NK-92 treated with Interleukin-12 subunit alpha and Interleukin-12 subunit beta, amount 100 ng/mL, for 24 hours (cell line): ENCODE measurements around the gene ZDHHC15.
"Not testable (repeated sequence)": the region's sequence is repeated elsewhere in the genome, so short reads cannot be mapped to it uniquely, and the experiment has no call there.

Experiments used
- DNase-seq: peaks from one replicate; lab custom pipeline; 2025; lab: John Stamatoyannopoulos, UW

The ZDHHC15 gene

GRCh38 chrX:75522565-75523431 is at the start of gene ZDHHC15:
ZDHHC15 (minus strand) TSS chrX:75523037; CDS start chrX:75523024, 13 bp downstream.
- DNase-seq = no peak

GRCh38 chrX:75560544-75560943 is 37.7 kb upstream of the ZDHHC15 start:
- DNase-seq = not testable (repeated sequence)

GRCh38 chrX:75547783-75548182 is 24.9 kb upstream of the ZDHHC15 start:
- DNase-seq = no peak

GRCh38 chrX:75546724-75547511 is 24.1 kb upstream of the ZDHHC15 start:
- no peak for DNase-seq

- DNase-seq = no peak
Measured at GRCh38 chrX:75544786-75545185, 21.9 kb upstream of the ZDHHC15 start.

- DNase-seq = no peak
Measured at GRCh38 chrX:75483933-75484332, 38.9 kb downstream of the ZDHHC15 start.

GRCh38 chrX:75461780-75462179 is 61.1 kb downstream of the ZDHHC15 start:
- DNase-seq = not testable (repeated sequence)

- DNase-seq = no peak
Measured at GRCh38 chrX:75421688-75422230, 101.1 kb downstream of the ZDHHC15 start.

GRCh38 chrX:75407153-75407552 is 115.7 kb downstream of the ZDHHC15 start:
- not testable (repeated sequence) for DNase-seq

- no peak for DNase-seq
Measured at GRCh38 chrX:75390470-75390869, 132.4 kb downstream of the ZDHHC15 start.

- no peak for DNase-seq
Measured at GRCh38 chrX:75369721-75370120, 153.1 kb downstream of the ZDHHC15 start.

GRCh38 chrX:75366861-75367260 is 156.0 kb downstream of the ZDHHC15 start:
- no peak for DNase-seq

- DNase-seq = no peak
Measured at GRCh38 chrX:75365243-75365975, 157.4 kb downstream of the ZDHHC15 start.

GRCh38 chrX:75361788-75362187 is 161.0 kb downstream of the ZDHHC15 start:
- DNase-seq = no peak

- DNase-seq = not testable (repeated sequence)
Measured at GRCh38 chrX:75348601-75349000, 174.2 kb downstream of the ZDHHC15 start.

- DNase-seq = no peak
Measured at GRCh38 chrX:75337525-75337924, 185.3 kb downstream of the ZDHHC15 start.

- no peak for DNase-seq
Measured at GRCh38 chrX:75335127-75335458, 187.7 kb downstream of the ZDHHC15 start.

GRCh38 chrX:75334407-75335126 is 188.3 kb downstream of the ZDHHC15 start:
- not testable (repeated sequence) for DNase-seq

- no peak for DNase-seq
Measured at GRCh38 chrX:75327607-75328006, 195.2 kb downstream of the ZDHHC15 start.
